Ishikawa (cell line): ENCODE measurements around the gene RPL12.

Experiments
- CREB1 ChIP-seq: IDR thresholded peaks from 2 replicates; pipeline ENCODE4 v1.6.1; 2012; ENCODE audit warnings: low read depth
- EP300 ChIP-seq: IDR thresholded peaks from 2 replicates; pipeline ENCODE4 v1.6.1; 2012; ENCODE audit warnings: borderline replicate concordance
- MAX ChIP-seq: IDR thresholded peaks from 2 replicates; pipeline ENCODE4 v1.6.1; 2012
- NFIC ChIP-seq: IDR thresholded peaks from 2 replicates; pipeline ENCODE4 v1.6.1; 2012
- RAD21 ChIP-seq: IDR thresholded peaks from 2 replicates; pipeline ENCODE4 v1.6.1; 2012; ENCODE audit warnings: low read depth
- REST ChIP-seq: IDR thresholded peaks from 2 replicates; pipeline ENCODE4 v1.6.1; 2012; ENCODE audit warnings: low read depth, mild to moderate bottlenecking
- TAF1 ChIP-seq: IDR thresholded peaks from 2 replicates; pipeline ENCODE4 v1.6.1; 2012; ENCODE audit warnings: low read depth, mild to moderate bottlenecking
- TCF12 ChIP-seq: IDR thresholded peaks from 2 replicates; pipeline ENCODE4 v1.6.1; 2012; ENCODE audit warnings: low read depth
- TEAD4 ChIP-seq: IDR thresholded peaks from 2 replicates; pipeline ENCODE4 v1.6.1; 2012
- USF1 ChIP-seq: IDR thresholded peaks from 2 replicates; pipeline ENCODE4 v1.6.1; 2012

DNA sequence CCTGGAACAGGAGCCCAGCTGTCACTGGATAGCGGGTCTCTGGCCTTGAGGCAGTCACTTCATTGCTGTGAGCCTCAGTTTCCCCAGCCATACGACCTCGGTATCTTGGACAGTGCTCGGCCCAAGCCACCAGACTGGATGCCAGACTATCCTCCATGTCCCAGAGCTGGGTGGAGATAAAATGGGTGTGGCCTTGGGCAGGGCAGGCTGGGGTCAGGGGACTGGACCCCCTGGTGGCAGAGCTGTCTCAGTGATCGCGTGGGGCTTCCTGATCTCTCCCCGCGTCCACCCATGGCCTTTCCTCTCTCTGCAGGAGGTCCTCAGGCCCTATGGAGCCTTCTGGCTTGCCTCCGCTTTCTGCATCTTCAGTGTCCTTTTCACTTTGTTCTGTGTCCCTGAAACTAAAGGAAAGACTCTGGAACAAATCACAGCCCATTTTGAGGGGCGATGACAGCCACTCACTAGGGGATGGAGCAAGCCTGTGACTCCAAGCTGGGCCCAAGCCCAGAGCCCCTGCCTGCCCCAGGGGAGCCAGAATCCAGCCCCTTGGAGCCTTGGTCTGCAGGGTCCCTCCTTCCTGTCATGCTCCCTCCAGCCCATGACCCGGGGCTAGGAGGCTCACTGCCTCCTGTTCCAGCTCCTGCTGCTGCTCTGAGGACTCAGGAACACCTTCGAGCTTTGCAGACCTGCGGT lies 44.3 kb downstream of the RPL12 start:
- TF ChIP-seq MAX (no peak), CREB1 (no peak), TEAD4 (no peak), RAD21 (no peak), USF1 (no peak), TCF12 (no peak), NFIC (no peak), EP300 (no peak), TAF1 (no peak), REST (no peak)
